MG63 (cell line): ENCODE data around the gene PLXNA2. TPM values are rescaled to one million over a fixed set of nuclear protein-coding genes. Genes with fewer than 3 reads are reported as not detected.

Source experiments
- DNase-seq: peaks from one replicate; pipeline ENCODE4 v3.0.0-alpha.2; 2020
- H3K27me3 ChIP-seq: fragments of 250-450 bp; sonication (Bioruptor Pico); 2 replicates; pipeline ENCODE4 v1.5.1; 2020; ENCODE audit warnings: mild to moderate bottlenecking, moderate library complexity
- H3K36me3 ChIP-seq: fragments of 250-450 bp; sonication (Bioruptor Pico); 2 replicates; pipeline ENCODE4 v1.5.1; 2020; ENCODE audit warnings: mild to moderate bottlenecking, moderate library complexity
- H3K4me3 ChIP-seq: fragments of 250-450 bp; sonication (Bioruptor Pico); 2 replicates; pipeline ENCODE4 v1.5.1; 2020; ENCODE audit warnings: mild to moderate bottlenecking, moderate library complexity
- H3K9me3 ChIP-seq: fragments of 250-450 bp; sonication (Bioruptor Pico); 2 replicates; pipeline ENCODE4 v1.5.1; 2020; ENCODE audit warnings: mild to moderate bottlenecking, moderate library complexity
- total RNA-seq: library from RNA; depleted of rRNA; stranded (reverse); fragments of >200 nt; shearing (Covaris generic); gene quantifications from 2 replicates; pipeline ENCODE4 v1.2.3, GENCODE V29; 2014; ENCODE audit warnings: low replicate concordance

PLXNA2 gene
- total RNA-seq, 1 experiment from 2014 or later = 0.56 TPM

DNA sequence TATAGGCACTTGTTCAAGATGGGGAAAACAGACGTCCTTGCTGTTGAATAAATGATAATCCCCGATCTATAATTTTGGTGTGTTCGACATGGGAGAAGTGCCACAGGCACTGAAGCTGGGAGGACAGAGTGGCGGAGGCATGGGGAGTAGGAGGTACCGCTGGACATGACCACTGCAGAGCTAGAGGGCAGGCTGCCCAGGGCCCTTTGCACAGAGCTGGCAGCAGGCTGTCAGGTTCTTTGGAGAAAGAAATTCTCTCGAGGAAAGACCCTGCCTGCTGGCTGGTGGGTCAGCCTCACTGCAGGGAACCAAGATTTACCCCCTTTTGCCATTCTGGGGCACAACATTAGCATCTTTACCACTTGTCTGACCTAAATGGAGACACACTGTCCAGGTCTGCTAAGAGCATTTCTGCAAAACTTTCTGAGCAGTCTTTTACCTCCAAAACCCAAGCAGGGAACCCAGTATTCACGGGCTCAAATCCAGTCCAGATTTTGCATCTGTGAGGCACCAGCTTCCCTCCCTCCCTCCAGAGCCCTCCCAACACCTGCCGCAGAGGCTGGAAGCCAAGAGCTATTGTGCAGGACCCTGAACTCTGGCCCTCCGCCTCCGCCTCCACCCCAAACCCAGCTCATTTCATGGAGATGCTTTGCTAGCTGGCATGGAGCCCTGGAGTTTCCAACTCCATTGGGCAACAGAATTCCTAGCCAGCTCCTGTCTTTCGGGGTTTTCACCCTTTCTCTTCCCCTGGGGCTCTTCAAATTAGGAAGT, 142.3 kb downstream of the PLXNA2 start:
- Histone ChIP-seq H3K36me3 (no peaks in the 10 kb centered on the region), H3K9me3 (no peaks in the 10 kb centered on the region), H3K27me3 (no peaks in the 10 kb centered on the region), H3K4me3 (no peak overlapping the region)
- DNase-seq = peak; percentile 61

DNA sequence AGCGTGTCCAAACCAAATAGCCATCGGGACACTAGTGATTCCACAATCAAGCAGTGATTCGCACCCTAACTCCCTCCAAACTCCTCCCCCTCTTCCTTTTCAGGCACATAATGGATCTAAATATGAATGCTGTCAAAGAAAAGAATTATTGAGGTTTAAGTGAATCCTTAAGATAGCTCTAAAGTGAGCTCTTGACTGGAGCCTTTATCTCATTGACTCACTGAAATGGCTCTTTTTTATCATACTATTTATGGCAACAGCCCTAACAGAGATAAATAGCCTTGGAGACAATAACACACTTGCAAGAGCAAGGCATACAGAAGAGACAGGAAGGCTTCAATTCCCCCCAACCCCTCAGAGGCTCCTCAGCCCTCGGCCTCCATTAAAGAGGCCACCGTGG, 143.3 kb downstream of the PLXNA2 start:
- no peak for DNase-seq
- no peaks in the 10 kb centered on the region for H3K36me3 ChIP-seq
- no peak overlapping the region for H3K4me3 ChIP-seq
- no peaks in the 10 kb centered on the region for H3K9me3 ChIP-seq
- no peaks in the 10 kb centered on the region for H3K27me3 ChIP-seq

DNA sequence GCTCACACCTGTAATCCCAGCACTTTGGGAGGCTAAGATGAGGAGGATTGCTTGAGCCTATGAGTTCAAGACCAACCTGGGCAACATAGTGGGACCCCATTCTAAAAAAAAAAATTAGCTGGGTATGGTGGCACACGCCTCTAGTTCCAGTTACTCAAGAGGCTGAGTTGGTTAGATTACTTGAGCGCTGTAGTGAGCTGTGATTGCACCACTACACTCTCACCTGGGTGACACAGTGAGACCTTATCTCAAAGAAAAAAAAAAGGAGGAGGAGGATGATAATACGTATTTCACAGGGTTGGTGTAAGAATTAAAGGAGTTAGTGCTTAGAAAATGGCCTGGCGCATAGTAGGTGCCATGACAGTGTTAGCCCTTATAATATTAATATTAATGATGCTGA, 144.1 kb downstream of the PLXNA2 start:
- H3K9me3 ChIP-seq = no peaks in the 10 kb centered on the region
- no peaks in the 10 kb centered on the region for H3K36me3 ChIP-seq
- H3K4me3 ChIP-seq = no peak overlapping the region
- H3K27me3 ChIP-seq = no peaks in the 10 kb centered on the region
- DNase-seq = no peak

- no peaks in the 10 kb centered on the region for H3K9me3 ChIP-seq
- no peak overlapping the region for H3K4me3 ChIP-seq
- no peaks in the 10 kb centered on the region for H3K27me3 ChIP-seq
- H3K36me3 ChIP-seq = no peaks in the 10 kb centered on the region
- DNase-seq = no peak
Observed at GRCh38 chr1:208098773-208099172, 145.4 kb downstream of the PLXNA2 start.

- no peak overlapping the region for H3K4me3 ChIP-seq
- no peaks in the 10 kb centered on the region for H3K27me3 ChIP-seq
- H3K9me3 ChIP-seq = no peaks in the 10 kb centered on the region
- peak; percentile 62 for DNase-seq
- H3K36me3 ChIP-seq = no peaks in the 10 kb centered on the region
Observed at GRCh38 chr1:208093754-208094719, 150.1 kb downstream of the PLXNA2 start.

DNA sequence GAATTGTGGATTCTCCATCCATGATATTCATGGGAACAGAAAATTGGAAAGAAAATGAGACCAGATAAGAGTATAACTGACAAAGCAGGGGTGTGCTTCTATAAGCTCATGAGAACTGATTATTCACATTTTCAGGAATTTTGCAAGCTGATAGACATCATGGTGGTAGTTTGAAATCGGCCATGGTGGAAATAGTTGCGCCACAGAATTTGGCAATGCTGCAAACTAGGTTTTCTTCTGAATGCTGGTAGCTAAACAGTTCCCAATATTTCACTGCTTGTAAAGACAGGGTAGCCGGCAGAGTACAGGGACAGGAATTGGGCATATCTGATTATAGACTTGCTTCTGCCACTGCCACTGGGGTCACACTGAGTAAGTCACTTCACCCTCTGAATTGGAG, 151.1 kb downstream of the PLXNA2 start:
- Histone ChIP-seq H3K4me3 (no peak overlapping the region), H3K36me3 (no peaks in the 10 kb centered on the region), H3K27me3 (no peaks in the 10 kb centered on the region), H3K9me3 (no peaks in the 10 kb centered on the region)
- DNase-seq = no peak

- no peaks in the 10 kb centered on the region for H3K36me3 ChIP-seq
- peak; percentile 93 for DNase-seq
- no peaks in the 10 kb centered on the region for H3K9me3 ChIP-seq
Observed at GRCh38 chr1:208090388-208091301, 153.5 kb downstream of the PLXNA2 start.

DNA sequence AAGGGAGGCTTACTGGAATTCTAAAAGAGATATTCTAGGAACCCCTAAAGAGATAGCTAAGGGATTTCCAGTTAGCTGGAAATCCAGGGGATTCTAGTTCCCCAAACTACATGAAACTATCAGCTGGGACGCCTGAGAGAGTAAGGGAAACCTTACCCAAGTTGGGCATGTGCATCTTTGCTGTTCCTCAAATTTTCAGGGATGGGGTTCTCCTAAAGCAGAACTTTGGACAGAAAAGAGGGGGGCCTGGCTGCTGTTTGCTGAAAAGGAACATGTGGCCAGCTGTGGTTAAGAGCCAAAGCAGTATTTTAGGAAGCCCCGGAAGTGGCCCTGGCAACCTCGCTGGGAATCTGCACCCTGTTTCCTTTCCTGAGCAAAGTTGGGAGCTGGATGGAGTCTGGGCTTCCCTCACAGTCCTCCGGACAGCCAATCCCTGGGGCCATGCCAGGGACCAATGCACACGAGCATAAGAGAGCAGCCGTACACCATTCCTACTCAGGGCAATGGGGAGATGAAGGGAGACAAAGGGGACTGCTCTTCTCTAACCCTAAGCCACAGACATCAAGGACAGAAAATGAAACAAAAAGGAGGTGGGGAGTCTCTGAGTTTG, 154.3 kb downstream of the PLXNA2 start:
- Histone ChIP-seq H3K4me3 (0 out of 2 replicates have a peak overlapping the region, but pooled peaks have one; percentile 2), H3K36me3 (no peaks in the 10 kb centered on the region), H3K9me3 (no peaks in the 10 kb centered on the region), H3K27me3 (no peaks in the 10 kb centered on the region)
- peak; percentile 84 for DNase-seq

More at GRCh38 chr1:208090388-208091301, 153.5 kb downstream of the PLXNA2 start:
- H3K27me3 ChIP-seq = no peaks in the 10 kb centered on the region
- 0 out of 2 replicates have a peak overlapping the region, but pooled peaks have one; percentile 2 for H3K4me3 ChIP-seq

DNA sequence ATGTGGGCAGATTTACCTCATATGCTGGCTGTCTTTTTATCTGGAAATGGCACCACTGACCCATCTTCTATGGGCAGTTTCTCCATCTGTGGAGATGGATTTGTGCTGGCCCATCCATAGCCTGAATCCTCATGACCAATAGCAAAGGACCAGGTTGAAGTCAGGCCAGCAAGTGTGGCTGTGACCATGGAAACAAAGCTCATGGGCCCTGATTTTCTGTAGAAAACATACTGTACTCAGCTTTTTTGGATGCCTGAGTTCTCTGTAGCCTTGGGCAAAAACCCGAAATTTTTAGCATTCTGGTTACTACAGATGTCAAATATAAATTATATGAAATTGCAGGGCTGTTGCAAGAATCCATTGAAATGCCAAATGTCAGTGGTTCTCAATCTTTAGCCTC, 155.0 kb downstream of the PLXNA2 start:
- H3K36me3 ChIP-seq = no peaks in the 10 kb centered on the region
- H3K9me3 ChIP-seq = no peaks in the 10 kb centered on the region
- no peaks in the 10 kb centered on the region for H3K27me3 ChIP-seq
- H3K4me3 ChIP-seq = no peak overlapping the region
- DNase-seq = no peak

DNA sequence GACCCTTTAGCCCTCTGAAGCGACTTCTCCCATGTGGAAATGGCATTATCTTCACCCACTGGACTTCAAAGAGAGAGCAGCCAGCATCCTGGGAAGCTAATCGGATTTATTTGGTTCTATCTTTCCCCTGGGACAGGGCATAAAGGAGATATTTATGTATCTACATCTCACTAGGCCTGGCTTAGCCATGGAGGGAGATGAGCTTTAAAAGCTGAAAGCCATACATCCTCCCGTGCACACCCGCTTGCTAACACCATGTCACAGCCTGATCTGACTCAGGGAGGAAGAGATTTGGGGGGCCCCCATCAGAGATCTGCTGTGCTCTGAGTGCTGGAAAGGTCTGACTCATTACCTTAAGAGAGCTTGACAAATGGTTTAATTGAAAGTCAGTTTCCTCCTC, 155.9 kb downstream of the PLXNA2 start:
- no peaks in the 10 kb centered on the region for H3K36me3 ChIP-seq
- no peak overlapping the region for H3K4me3 ChIP-seq
- no peak for DNase-seq
- no peaks in the 10 kb centered on the region for H3K27me3 ChIP-seq
- no peaks in the 10 kb centered on the region for H3K9me3 ChIP-seq

- Histone ChIP-seq H3K9me3 (no peaks in the 10 kb centered on the region), H3K4me3 (no peak overlapping the region), H3K27me3 (no peaks in the 10 kb centered on the region), H3K36me3 (no peaks in the 10 kb centered on the region)
- DNase-seq = peak; percentile 22
Observed at GRCh38 chr1:208085655-208086515, 158.3 kb downstream of the PLXNA2 start.

- Histone ChIP-seq H3K36me3 (no peaks in the 10 kb centered on the region), H3K4me3 (no peak overlapping the region), H3K9me3 (no peaks in the 10 kb centered on the region), H3K27me3 (no peaks in the 10 kb centered on the region)
- no peak for DNase-seq
Observed at GRCh38 chr1:208084764-208085163, 159.4 kb downstream of the PLXNA2 start.

- DNase-seq = no peak
- Histone ChIP-seq H3K36me3 (no peaks in the 10 kb centered on the region), H3K4me3 (no peak overlapping the region), H3K27me3 (no peaks in the 10 kb centered on the region), H3K9me3 (no peaks in the 10 kb centered on the region)
Observed at GRCh38 chr1:208084220-208084619, 160.0 kb downstream of the PLXNA2 start.

DNA sequence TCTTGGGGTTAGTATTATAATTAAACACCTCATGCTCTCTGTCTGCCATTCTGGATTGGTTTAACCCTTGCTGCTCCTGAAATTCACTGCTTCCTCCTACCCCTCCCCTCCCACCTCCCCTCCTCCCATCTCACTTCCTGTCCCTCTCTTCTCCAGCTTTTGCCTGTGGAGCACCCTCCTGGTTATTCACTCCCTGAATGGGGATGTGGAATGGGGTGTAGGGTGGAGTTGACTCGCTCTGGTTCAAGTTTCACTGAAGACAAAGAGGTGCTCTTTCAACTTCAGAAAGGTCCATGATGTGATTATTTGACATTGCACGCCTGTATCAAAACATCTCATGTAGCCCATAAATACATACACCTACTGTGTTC, 160.5 kb downstream of the PLXNA2 start:
- H3K4me3 ChIP-seq = no peak overlapping the region
- no peaks in the 10 kb centered on the region for H3K36me3 ChIP-seq
- H3K27me3 ChIP-seq = no peaks in the 10 kb centered on the region
- DNase-seq = no peak
- no peaks in the 10 kb centered on the region for H3K9me3 ChIP-seq

DNA sequence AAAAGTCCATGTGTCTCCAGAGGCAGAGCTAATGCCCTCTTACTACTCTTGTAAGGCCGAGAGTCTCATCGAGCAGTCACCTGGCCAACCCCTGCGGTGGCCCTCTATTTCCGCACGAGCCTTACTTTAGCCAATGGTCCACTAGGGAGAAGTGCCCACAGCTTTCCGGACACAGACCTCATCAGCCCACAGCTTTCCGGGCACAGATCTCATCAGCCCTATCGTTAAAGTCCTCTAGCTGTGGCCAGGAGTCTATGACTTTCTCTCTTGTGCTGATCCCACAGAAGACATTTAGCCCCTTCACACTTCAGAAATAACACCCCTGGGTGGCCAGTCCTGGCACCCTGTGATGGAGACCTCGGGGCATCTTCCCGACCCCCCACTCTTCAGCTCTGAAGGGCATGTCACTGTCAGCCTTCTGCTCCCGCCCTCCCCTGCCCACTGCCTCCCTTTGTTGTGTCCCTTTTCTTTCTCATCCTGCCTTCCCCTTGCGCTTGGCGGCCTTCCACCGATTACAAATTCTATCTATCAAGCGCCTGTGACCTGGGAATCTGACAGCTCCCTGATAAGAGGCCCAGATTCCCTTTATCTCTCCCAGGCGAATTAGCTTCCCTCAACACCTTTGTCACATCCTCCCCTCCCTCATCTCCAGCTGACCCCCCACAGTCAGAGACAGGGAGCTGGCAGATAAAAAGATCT, 161.0 kb downstream of the PLXNA2 start:
- DNase-seq = no peak
- H3K36me3 ChIP-seq = no peaks in the 10 kb centered on the region
- H3K4me3 ChIP-seq = no peak overlapping the region
- H3K27me3 ChIP-seq = no peaks in the 10 kb centered on the region
- H3K9me3 ChIP-seq = no peaks in the 10 kb centered on the region
